Measurements from ENCODE around the gene SEC61B.

- TF ChIP-seq POLR2AphosphoS5 (IDR thresholded peaks at IDR 0.05) (no peak), CTCF (IDR thresholded peaks at IDR 0.05) (no peak), POLR2A (IDR thresholded peaks at IDR 0.05) (no peak)
Measured at GRCh38 chr9:99235926-99236634, 14.0 kb downstream of the SEC61B start.
